Mucosa of rectum (tissue), 2 donors: ENCODE data around the gene HUWE1.

Source experiments
- H3K27ac ChIP-seq, 2 donors: one replicate each; pipeline ENCODE4 v1.7.0; 2013; ENCODE audit warnings: inconsistent platforms in 2 of 2, low read depth in 2 of 2, low read length in 2 of 2
- H3K27me3 ChIP-seq, 2 donors: one replicate each; pipeline ENCODE4 v1.7.0; 2013; ENCODE audit warnings: low read length in 2 of 2; ENCODE audit not compliant: control insufficient read depth in 2 of 2, insufficient read depth in 2 of 2
- H3K36me3 ChIP-seq, 2 donors: one replicate each; pipeline ENCODE4 v1.7.0; 2013; ENCODE audit warnings: low read length in 2 of 2; ENCODE audit not compliant: control insufficient read depth in 2 of 2, insufficient read depth in 2 of 2
- H3K4me1 ChIP-seq, 2 donors: one replicate each; pipeline ENCODE4 v1.7.0; 2013; ENCODE audit warnings: low read length in 2 of 2, mild to moderate bottlenecking in 1 of 2; ENCODE audit not compliant: control insufficient read depth in 2 of 2, insufficient read depth in 2 of 2
- H3K4me3 ChIP-seq, 2 donors: one replicate each; pipeline ENCODE4 v1.7.0; 2013; ENCODE audit warnings: low read length in 2 of 2
- H3K9ac ChIP-seq, 2 donors: one replicate each; pipeline ENCODE4 v1.7.0; 2013; ENCODE audit warnings: low read length in 2 of 2, low read depth in 1 of 2, mild to moderate bottlenecking in 1 of 2
- H3K9me3 ChIP-seq, 2 donors: one replicate each; pipeline ENCODE4 v1.7.0; 2013; ENCODE audit warnings: low read length in 2 of 2; ENCODE audit not compliant: control insufficient read depth in 2 of 2
- donor health status: healthy.
- donor health status: Normal muscosa, but diverticular disease.

HUWE1 gene

GRCh38 chrX:53594354-53594753 is 92.2 kb downstream of the HUWE1 start:
- H3K27ac ChIP-seq: no peak overlapping the region
- H3K27me3 ChIP-seq: peaks cover 2 to 6% of the 10 kb centered on the region in 2 donors
- no peak overlapping the region for H3K4me3 ChIP-seq
- H3K9ac ChIP-seq: no peak overlapping the region
- no peaks in the 10 kb centered on the region for H3K9me3 ChIP-seq
- H3K4me1 ChIP-seq: no peaks in the 10 kb centered on the region
- peaks cover 46 to 61% of the 10 kb centered on the region in 2 donors for H3K36me3 ChIP-seq

- Histone ChIP-seq H3K9ac (no peak overlapping the region), H3K9me3 (no peaks in the 10 kb centered on the region), H3K4me1 (no peaks in the 10 kb centered on the region), H3K27me3 (peaks cover 2 to 6% of the 10 kb centered on the region in 2 donors), H3K36me3 (peaks cover 62 to 76% of the 10 kb centered on the region in 2 donors), H3K27ac (no peak overlapping the region), H3K4me3 (no peak overlapping the region)
Measured at GRCh38 chrX:53587795-53588420, 98.6 kb downstream of the HUWE1 start.

GRCh38 chrX:53584891-53585290 is 101.6 kb downstream of the HUWE1 start:
- peaks cover 2 to 3% of the 10 kb centered on the region in 2 donors for H3K27me3 ChIP-seq
- peaks cover 59 to 64% of the 10 kb centered on the region in 2 donors for H3K36me3 ChIP-seq
- H3K9me3 ChIP-seq: no peaks in the 10 kb centered on the region
- H3K9ac ChIP-seq: no peak overlapping the region
- no peaks in the 10 kb centered on the region for H3K4me1 ChIP-seq
- H3K4me3 ChIP-seq: no peak overlapping the region
- H3K27ac ChIP-seq: no peak overlapping the region

- H3K27me3 ChIP-seq: peaks cover 0 to 2% of the 10 kb centered on the region in 2 donors
- H3K36me3 ChIP-seq: peaks cover 53 to 57% of the 10 kb centered on the region in 2 donors
- no peak overlapping the region for H3K27ac ChIP-seq
- no peak overlapping the region for H3K4me3 ChIP-seq
- H3K9me3 ChIP-seq: no peaks in the 10 kb centered on the region
- no peak overlapping the region for H3K9ac ChIP-seq
- H3K4me1 ChIP-seq: no peaks in the 10 kb centered on the region
Measured at GRCh38 chrX:53583571-53583970, 102.9 kb downstream of the HUWE1 start.

GRCh38 chrX:53580742-53581504 is 105.6 kb downstream of the HUWE1 start:
- Histone ChIP-seq H3K27me3 (peaks cover 0 to 2% of the 10 kb centered on the region in 2 donors), H3K4me3 (no peak overlapping the region), H3K9ac (no peak overlapping the region), H3K36me3 (peaks cover 48 to 50% of the 10 kb centered on the region in 2 donors), H3K9me3 (no peaks in the 10 kb centered on the region), H3K27ac (no peak overlapping the region), H3K4me1 (no peaks in the 10 kb centered on the region)

GRCh38 chrX:53571494-53571893 is 115.0 kb downstream of the HUWE1 start:
- no peak overlapping the region for H3K9ac ChIP-seq
- H3K36me3 ChIP-seq: peaks cover 39 to 58% of the 10 kb centered on the region in 2 donors
- H3K27me3 ChIP-seq: peaks cover 0 to 3% of the 10 kb centered on the region in 2 donors
- H3K4me1 ChIP-seq: no peaks in the 10 kb centered on the region
- H3K9me3 ChIP-seq: no peaks in the 10 kb centered on the region
- no peak overlapping the region for H3K27ac ChIP-seq
- no peak overlapping the region for H3K4me3 ChIP-seq

GRCh38 chrX:53563324-53563723 is 123.2 kb downstream of the HUWE1 start:
- H3K4me3 ChIP-seq: no peak overlapping the region
- H3K9me3 ChIP-seq: no peaks in the 10 kb centered on the region
- no peak overlapping the region for H3K27ac ChIP-seq
- no peak overlapping the region for H3K9ac ChIP-seq
- H3K4me1 ChIP-seq: no peaks in the 10 kb centered on the region
- peaks cover 61 to 80% of the 10 kb centered on the region in 2 donors for H3K36me3 ChIP-seq
- H3K27me3 ChIP-seq: no peaks in the 10 kb centered on the region

GRCh38 chrX:53561912-53562311 is 124.6 kb downstream of the HUWE1 start:
- peaks cover 66 to 82% of the 10 kb centered on the region in 2 donors for H3K36me3 ChIP-seq
- no peaks in the 10 kb centered on the region for H3K9me3 ChIP-seq
- no peaks in the 10 kb centered on the region for H3K4me1 ChIP-seq
- no peak overlapping the region for H3K9ac ChIP-seq
- H3K4me3 ChIP-seq: no peak overlapping the region
- no peaks in the 10 kb centered on the region for H3K27me3 ChIP-seq
- H3K27ac ChIP-seq: no peak overlapping the region

GRCh38 chrX:53558646-53559045 is 127.9 kb downstream of the HUWE1 start:
- peaks cover 61 to 76% of the 10 kb centered on the region in 2 donors for H3K36me3 ChIP-seq
- H3K9me3 ChIP-seq: no peaks in the 10 kb centered on the region
- no peak overlapping the region for H3K9ac ChIP-seq
- no peak overlapping the region for H3K27ac ChIP-seq
- no peaks in the 10 kb centered on the region for H3K4me1 ChIP-seq
- H3K4me3 ChIP-seq: no peak overlapping the region
- no peaks in the 10 kb centered on the region for H3K27me3 ChIP-seq

- Histone ChIP-seq H3K27me3 (no peaks in the 10 kb centered on the region), H3K4me1 (no peaks in the 10 kb centered on the region), H3K9me3 (no peaks in the 10 kb centered on the region), H3K4me3 (no peak overlapping the region), H3K36me3 (peaks cover 55 to 71% of the 10 kb centered on the region in 2 donors), H3K27ac (no peak overlapping the region), H3K9ac (no peak overlapping the region)
Measured at GRCh38 chrX:53556868-53557267, 129.7 kb downstream of the HUWE1 start.
